Ovary (tissue), 9 donors: ENCODE results near the gene COL23A1. TPM values are rescaled to one million over a fixed set of nuclear protein-coding genes. Genes with fewer than 3 reads are reported as not detected.

Experiments used
- DNase-seq, 5 donors: peaks; one replicate each; pipeline ENCODE4 v3.0.0-alpha.2; 2019 to 2020
- H3K27ac ChIP-seq, 2 donors: fragments of 200-600 bp; one replicate each; pipeline versions ENCODE4 v1.5.1 to v1.8.0; 2019 to 2022
- H3K27me3 ChIP-seq: fragments of 200-600 bp; one replicate; pipeline ENCODE4 v1.8.0; 2022
- H3K36me3 ChIP-seq: fragments of 200-600 bp; sonication (generic); one replicate; pipeline ENCODE4 v1.5.1; 2019
- H3K4me1 ChIP-seq: one replicate; pipeline ENCODE4 v1.8.1; 2013; ENCODE audit warnings: mild to moderate bottlenecking, moderate library complexity; ENCODE audit not compliant: insufficient read depth
- H3K4me3 ChIP-seq: fragments of 200-600 bp; sonication (generic); one replicate; pipeline ENCODE4 v1.5.1; 2017
- H3K9me3 ChIP-seq, 2 donors: fragments of 200-600 bp in 1 of 2; sonication (generic) in 1 of 2; one replicate each; pipeline versions ENCODE4 v1.5.1 to v1.8.1; 2013 to 2019; ENCODE audit warnings: mild to moderate bottlenecking in 1 of 2, moderate library complexity in 1 of 2
- EP300 ChIP-seq: sonication (generic); formaldehyde crosslinking; IDR thresholded peaks from one replicate; pipeline ENCODE4 v1.6.1; 2017; ENCODE audit warnings: antibody characterized with exemption
- POLR2A ChIP-seq: fragments of 450-650 bp; IDR thresholded peaks from one replicate; pipeline ENCODE4 v1.6.1; 2017; ENCODE audit warnings: antibody characterized with exemption, mild to moderate bottlenecking, moderate library complexity
- WGBS, 3 donors: extraction: QIAGEN DNeasy Blood & Tissue Kit in 1 of 3; methylation state at CpG; one replicate each; pipeline versions ENCODE4 v1.1.5 to v1.1.7; 2013 to 2017; 5-methylcytosine and 5-hydroxymethylcytosine counted together
- intact Hi-C, 4 donors: fragments of 100-400 bp; cut with DNase I; formaldehyde crosslinking; loops; one replicate each; pipeline versions ENCODE4 v1.11.0 to v1.15.1; 2022 to 2023
- polyA plus RNA-seq, 2 donors: library from polyadenylated mRNA; stranded (reverse); fragments of 200-250 nt in 1 of 2; fragments of 350-450 nt in 1 of 2; fragmentation: Illumina TruSeq in 1 of 2; extraction: RNeasy Lipid Tissue Mini Kit (QIAGEN cat#74804) in 1 of 2; gene quantifications; one replicate each; pipeline ENCODE4 v1.2.3, GENCODE V29; 2013 to 2014
- total RNA-seq, 7 donors: library from RNA; depleted of rRNA in 2 of 7; stranded (reverse); fragments of >200 nt in 2 of 7; fragmentation: NEBNext Ultra II Directional in 3 of 7; extraction: Animal tissue kit (Norgen Biotek cat#: 25700) in 3 of 7; gene quantifications; one replicate each; pipeline versions ENCODE4 v1.1.0 to v1.2.4, GENCODE V29; 2016 to 2023
- TF ChIP-seq, protein P1 (sequence below), 3 donors: fragments of 450-650 bp in 2 of 3; fragments of 200-600 bp in 1 of 3; IDR thresholded peaks; one replicate each; pipeline versions ENCODE4 v1.5.1 to v1.8.0; 2016 to 2022; ENCODE audit warnings: antibody characterized with exemption in 3 of 3, mild to moderate bottlenecking in 1 of 3
- donor health status: DM: no; HTN: no; CAD: no; lungs with moderate emphysema.
- donor health status: DM: no; HTN: no; CAD: no.
- donor health status: Bipolar disorder and iron deficiency.
- donor health status: DM: yes; HTN: yes; CAD: no.
- donor health status: DM: no; HTN: no; CAD: no.
- donor health status: DM: yes; HTN: yes; CAD: no.

COL23A1 gene
- total and polyA plus RNA-seq, 9 donors, result 0.13 to 0.92 (median 0.39) TPM; not detected in 1

DNA sequence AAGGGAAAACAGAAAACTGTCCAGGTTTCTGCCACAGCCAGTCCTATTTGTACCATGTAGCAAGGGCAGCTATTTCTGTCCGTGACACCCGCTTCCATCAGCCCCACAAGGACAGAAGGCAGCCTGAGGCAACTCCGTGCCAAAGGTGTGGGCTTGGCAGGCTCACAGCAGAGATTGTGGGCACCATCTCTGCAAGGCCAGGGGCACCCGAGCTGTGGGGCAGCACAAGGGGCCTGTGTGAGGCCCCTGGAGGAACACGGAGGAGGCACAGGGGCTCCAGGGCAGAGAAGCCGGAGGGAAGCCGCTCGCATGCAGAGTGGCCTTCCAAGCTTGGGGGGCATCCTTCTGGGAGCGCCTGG, 43.5 kb downstream of the COL23A1 start:
- Histone ChIP-seq H3K9me3 (no peaks in the 10 kb centered on the region), H3K36me3 (no peaks in the 10 kb centered on the region), H3K27ac (no peak overlapping the region), H3K4me1 (no peaks in the 10 kb centered on the region), H3K4me3 (no peak overlapping the region), H3K27me3 (no peaks in the 10 kb centered on the region)
- WGBS, 3 donors, result 88 to 94% (median 92%) methylated on average over 9 of the region's 9 CpGs
- no peak for DNase-seq
- TF ChIP-seq POLR2A (no peak), EP300 (no peak)
- TF ChIP-seq, protein P1, sequence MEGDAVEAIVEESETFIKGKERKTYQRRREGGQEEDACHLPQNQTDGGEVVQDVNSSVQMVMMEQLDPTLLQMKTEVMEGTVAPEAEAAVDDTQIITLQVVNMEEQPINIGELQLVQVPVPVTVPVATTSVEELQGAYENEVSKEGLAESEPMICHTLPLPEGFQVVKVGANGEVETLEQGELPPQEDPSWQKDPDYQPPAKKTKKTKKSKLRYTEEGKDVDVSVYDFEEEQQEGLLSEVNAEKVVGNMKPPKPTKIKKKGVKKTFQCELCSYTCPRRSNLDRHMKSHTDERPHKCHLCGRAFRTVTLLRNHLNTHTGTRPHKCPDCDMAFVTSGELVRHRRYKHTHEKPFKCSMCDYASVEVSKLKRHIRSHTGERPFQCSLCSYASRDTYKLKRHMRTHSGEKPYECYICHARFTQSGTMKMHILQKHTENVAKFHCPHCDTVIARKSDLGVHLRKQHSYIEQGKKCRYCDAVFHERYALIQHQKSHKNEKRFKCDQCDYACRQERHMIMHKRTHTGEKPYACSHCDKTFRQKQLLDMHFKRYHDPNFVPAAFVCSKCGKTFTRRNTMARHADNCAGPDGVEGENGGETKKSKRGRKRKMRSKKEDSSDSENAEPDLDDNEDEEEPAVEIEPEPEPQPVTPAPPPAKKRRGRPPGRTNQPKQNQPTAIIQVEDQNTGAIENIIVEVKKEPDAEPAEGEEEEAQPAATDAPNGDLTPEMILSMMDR (IDR thresholded peaks at IDR 0.05), result no peak
- intact Hi-C loops, result no loop called here

GRCh38 chr5:178545941-178546674, 44.1 kb downstream of the COL23A1 start:
- DNase-seq, result no peak
- intact Hi-C loops, result no loop called here
- Histone ChIP-seq H3K4me1 (no peaks in the 10 kb centered on the region), H3K36me3 (no peaks in the 10 kb centered on the region), H3K27me3 (no peaks in the 10 kb centered on the region), H3K27ac (no peak overlapping the region), H3K4me3 (no peak overlapping the region), H3K9me3 (no peaks in the 10 kb centered on the region)
- WGBS, 3 donors, result 91 to 94% (median 92%) methylated on average over 16 of the region's 16 CpGs
- TF ChIP-seq EP300 (no peak), POLR2A (no peak)
- TF ChIP-seq, protein P1 (IDR thresholded peaks at IDR 0.05), result no peak

DNA sequence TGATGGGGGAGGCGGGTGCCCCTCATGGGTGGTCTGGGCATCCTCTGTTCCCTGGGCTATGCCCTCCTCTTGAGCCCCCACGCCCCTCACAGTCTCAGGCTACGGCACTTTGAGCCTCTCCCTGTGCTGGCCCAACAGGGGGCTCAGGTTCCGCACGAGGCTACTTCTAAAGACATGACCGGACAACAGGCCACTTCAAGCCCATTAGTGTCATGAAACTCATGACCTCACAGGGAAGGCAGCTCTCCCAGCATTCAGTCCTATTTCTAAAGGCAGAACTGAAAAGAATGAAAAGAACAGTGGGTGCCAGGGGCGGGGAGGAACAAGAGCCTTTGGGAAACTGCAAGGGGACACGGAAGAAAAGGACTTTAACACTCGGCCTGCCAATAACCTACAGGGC, 45.0 kb downstream of the COL23A1 start:
- H3K36me3 ChIP-seq, result no peaks in the 10 kb centered on the region
- no peaks in the 10 kb centered on the region for H3K9me3 ChIP-seq
- H3K4me1 ChIP-seq, result no peaks in the 10 kb centered on the region
- no peak overlapping the region for H3K27ac ChIP-seq
- 87 to 91% (median 88%) methylated on average over 9 of the region's 9 CpGs for WGBS, 3 donors
- intact Hi-C loops, result no loop called here
- no peak for DNase-seq
- H3K27me3 ChIP-seq, result no peaks in the 10 kb centered on the region
- TF ChIP-seq EP300 (no peak), POLR2A (no peak)
- TF ChIP-seq, protein P1 (IDR thresholded peaks at IDR 0.05), result no peak
- H3K4me3 ChIP-seq, result no peak overlapping the region

DNA sequence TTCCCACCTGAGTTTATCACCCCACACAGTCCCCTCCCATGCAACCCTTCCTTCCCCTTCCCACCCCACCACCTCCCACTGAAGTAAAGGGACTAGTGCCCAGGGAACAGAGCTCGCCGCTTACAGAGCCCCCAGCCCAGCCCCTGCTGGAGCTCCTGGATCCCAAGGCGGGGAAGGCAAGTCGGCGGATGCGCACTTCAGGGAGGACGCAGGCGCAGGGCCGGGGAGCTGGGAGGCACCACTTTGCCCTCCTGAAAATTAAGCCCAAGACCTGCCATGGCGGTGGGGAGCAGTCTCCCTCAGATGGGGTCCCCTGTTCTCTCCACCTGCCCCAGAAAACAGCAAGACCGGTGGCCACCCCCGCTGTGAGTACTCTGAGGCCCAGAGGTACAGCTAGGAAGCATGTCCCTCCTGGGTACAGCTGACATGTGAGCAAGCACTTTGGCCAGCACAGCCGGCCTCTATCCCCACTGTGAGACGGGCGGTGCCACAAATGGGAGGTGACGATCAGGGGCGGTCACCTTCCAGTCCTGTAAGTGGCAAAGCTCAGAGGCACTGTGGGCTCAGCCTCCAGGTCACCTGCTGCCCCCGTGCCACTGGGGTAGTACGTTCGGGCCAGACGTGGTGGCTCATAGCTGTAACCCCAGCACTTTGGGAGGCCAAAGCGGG, 45.9 kb downstream of the COL23A1 start:
- 93 to 96% (median 94%) methylated on average over 22 of the region's 22 CpGs for WGBS, 3 donors
- H3K27ac ChIP-seq, result no peak overlapping the region
- H3K4me1 ChIP-seq, result no peaks in the 10 kb centered on the region
- TF ChIP-seq EP300, result no peak
- H3K9me3 ChIP-seq, result no peaks in the 10 kb centered on the region
- DNase-seq, result no peak
- no peak overlapping the region for H3K4me3 ChIP-seq
- intact Hi-C loops, result no loop called here
- no peaks in the 10 kb centered on the region for H3K36me3 ChIP-seq
- no peaks in the 10 kb centered on the region for H3K27me3 ChIP-seq

GRCh38 chr5:178542455-178542854, 47.7 kb downstream of the COL23A1 start:
- Histone ChIP-seq H3K4me1 (no peaks in the 10 kb centered on the region), H3K4me3 (no peak overlapping the region), H3K36me3 (no peaks in the 10 kb centered on the region), H3K27me3 (no peaks in the 10 kb centered on the region), H3K27ac (no peak overlapping the region), H3K9me3 (no peaks in the 10 kb centered on the region)
- no peak for DNase-seq
- TF ChIP-seq POLR2A (no peak), EP300 (no peak)
- TF ChIP-seq, protein P1 (IDR thresholded peaks at IDR 0.05), result no peak
- intact Hi-C loops, result no loop called here
- 31 to 36% (median 33%) methylated on average over 7 of the region's 7 CpGs for WGBS, 3 donors
